ENCODE measurements around the gene FGD4.
"Not testable (repeated sequence)": the region's sequence is repeated elsewhere in the genome, so short reads cannot be mapped to it uniquely, and the experiment has no call there.

FGD4 gene

GRCh38 chr12:32505067-32505945, 105.9 kb downstream of the FGD4 start:
- no peaks in the 10 kb centered on the region for H4K20me1 ChIP-seq (ENCODE audit: insufficient read depth, low read length, poor library complexity, severe bottlenecking)
- H3K9me2 ChIP-seq (replicated peaks; ENCODE audit: low read depth, low read length), result no peaks in the 10 kb centered on the region
- no peaks in the 10 kb centered on the region for H3F3A ChIP-seq (ENCODE audit: low read depth)
- H3K36me3 ChIP-seq (ENCODE audit: insufficient read depth, low read length), result no peaks in the 10 kb centered on the region
- H3K27me3 ChIP-seq (ENCODE audit: insufficient read depth, low read length, poor library complexity, severe bottlenecking), result no peaks in the 10 kb centered on the region
- no peak for TF ChIP-seq EZH2phosphoT487 (IDR thresholded peaks at IDR 0.05; ENCODE audit: borderline replicate concordance)
- TF ChIP-seq CTCF (conservative IDR thresholded peaks at IDR 0.05; ENCODE audit: low read length), result no peak
- no peaks in the 10 kb centered on the region for H3K9me3 ChIP-seq (ENCODE audit: insufficient read depth, low read depth, low read length)
- H3K9ac ChIP-seq (ENCODE audit: low read depth, low read length, poor library complexity, severe bottlenecking), result no peak overlapping the region
- peak overlapping the region; percentile 34 for H2AFZ ChIP-seq (ENCODE audit: low read length)
- no peak overlapping the region for H3K4me3 ChIP-seq (ENCODE audit: low read length, poor library complexity, severe bottlenecking)
- H3K4me1 ChIP-seq (ENCODE audit: insufficient read depth, low read length, poor library complexity, severe bottlenecking), result peaks cover 14% of the 10 kb centered on the region
- H3K4me2 ChIP-seq (ENCODE audit: low read depth, low read length, poor library complexity, severe bottlenecking), result peak overlapping the region; percentile 11
- no peaks in the 10 kb centered on the region for H3K79me2 ChIP-seq (ENCODE audit: insufficient read depth, low read length)

- H3K9ac ChIP-seq (ENCODE audit: low read depth, low read length, poor library complexity, severe bottlenecking); H3F3A ChIP-seq (ENCODE audit: low read depth); H3K9me2 ChIP-seq (replicated peaks; ENCODE audit: low read depth, low read length); H3K36me3 ChIP-seq (ENCODE audit: insufficient read depth, low read length); H3K4me3 ChIP-seq (ENCODE audit: low read length, poor library complexity, severe bottlenecking); H3K79me2 ChIP-seq (ENCODE audit: insufficient read depth, low read length); H3K4me2 ChIP-seq (ENCODE audit: low read depth, low read length, poor library complexity, severe bottlenecking); H3K9me3 ChIP-seq (ENCODE audit: insufficient read depth, low read depth, low read length); H4K20me1 ChIP-seq (ENCODE audit: insufficient read depth, low read length, poor library complexity, severe bottlenecking); H3K27me3 ChIP-seq (ENCODE audit: insufficient read depth, low read length, poor library complexity, severe bottlenecking); H2AFZ ChIP-seq (ENCODE audit: low read length): not testable (repeated sequence)
- peaks cover 14% of the 10 kb centered on the region for H3K4me1 ChIP-seq (ENCODE audit: insufficient read depth, low read length, poor library complexity, severe bottlenecking)
Measured at GRCh38 chr12:32507096-32507941, 108.0 kb downstream of the FGD4 start.

- H3F3A ChIP-seq (ENCODE audit: low read depth), result no peaks in the 10 kb centered on the region
Measured at GRCh38 chr12:32507942-32508320, 108.6 kb downstream of the FGD4 start.

More at GRCh38 chr12:32507942-32508320, 108.6 kb downstream of the FGD4 start:
- H2AFZ ChIP-seq (ENCODE audit: low read length), result no peak overlapping the region
- TF ChIP-seq EZH2phosphoT487 (IDR thresholded peaks at IDR 0.05; ENCODE audit: borderline replicate concordance), result no peak
- TF ChIP-seq CTCF (conservative IDR thresholded peaks at IDR 0.05; ENCODE audit: low read length), result no peak
- H3K4me2 ChIP-seq (ENCODE audit: low read depth, low read length, poor library complexity, severe bottlenecking), result no peak overlapping the region
- H3K9me2 ChIP-seq (replicated peaks; ENCODE audit: low read depth, low read length), result no peaks in the 10 kb centered on the region
- H3K9ac ChIP-seq (ENCODE audit: low read depth, low read length, poor library complexity, severe bottlenecking), result no peak overlapping the region
- no peak overlapping the region for H3K4me3 ChIP-seq (ENCODE audit: low read length, poor library complexity, severe bottlenecking)
- no peaks in the 10 kb centered on the region for H3K27me3 ChIP-seq (ENCODE audit: insufficient read depth, low read length, poor library complexity, severe bottlenecking)
- no peaks in the 10 kb centered on the region for H4K20me1 ChIP-seq (ENCODE audit: insufficient read depth, low read length, poor library complexity, severe bottlenecking)
- no peaks in the 10 kb centered on the region for H3K79me2 ChIP-seq (ENCODE audit: insufficient read depth, low read length)
- H3K4me1 ChIP-seq (ENCODE audit: insufficient read depth, low read length, poor library complexity, severe bottlenecking), result peaks cover 14% of the 10 kb centered on the region
- no peaks in the 10 kb centered on the region for H3K9me3 ChIP-seq (ENCODE audit: insufficient read depth, low read depth, low read length)
- no peaks in the 10 kb centered on the region for H3K36me3 ChIP-seq (ENCODE audit: insufficient read depth, low read length)
